Measurements from ENCODE around the gene TYMP. TPM values are rescaled to one million over a fixed set of nuclear protein-coding genes. Genes with fewer than 3 reads are reported as not detected.

TYMP gene
- 3.2 and 12.6 TPM in 2 replicates for total RNA-seq (2014; rRNA removed; shearing (Covaris generic))

- Histone ChIP-seq H3K4me3 (peak within 1 kb of the TSS; percentile 41), H3K4me1 (replicated peaks) (peaks cover 45% of the 10 kb centered on the region), H3K27me3 (replicated peaks) (peaks cover 30% of the 10 kb centered on the region), H3K36me3 (peaks cover 6% of the 10 kb centered on the region; the same call in 1 of the 2 replicates), H3K27ac (no peak within 1 kb of the TSS), H3K9me3 (replicated peaks) (peaks cover 18% of the 10 kb centered on the region)
- DNase-seq (ENCODE audit: low read depth in 1 of 2, low spot score in 2 of 2): peak in 1 of 2 experiments; percentile 65
Measured at GRCh38 chr22:50529897-50530579, at the start of gene TYMP. Gene TYMP (minus strand): TSS chr22:50530012. CDS start chr22:50529709, 303 bp downstream.

- no peak for DNase-seq (ENCODE audit: low read depth in 1 of 2, low spot score in 2 of 2)
- H3K27me3 ChIP-seq (replicated peaks): no peaks in the 10 kb centered on the region
- H3K4me3 ChIP-seq: no peak overlapping the region
- peaks cover 23% of the 10 kb centered on the region for H3K36me3 ChIP-seq
- H3K9me3 ChIP-seq (replicated peaks): no peaks in the 10 kb centered on the region
- peaks cover 9% of the 10 kb centered on the region for H3K4me1 ChIP-seq (replicated peaks)
- no peak overlapping the region for H3K27ac ChIP-seq
Measured at GRCh38 chr22:50578776-50579310, 49.0 kb upstream of the TYMP start.

GRCh38 chr22:50577987-50578775 lies 48.4 kb upstream of the TYMP start, which contains the start of gene CPT1B:
Gene CPT1B (minus strand): TSS chr22:50578427. CDS start chr22:50577915, 512 bp downstream.
- Histone ChIP-seq H3K4me1 (replicated peaks) (peaks cover 6% of the 10 kb centered on the region), H3K27ac (no peak within 1 kb of the TSS), H3K4me3 (no peak within 1 kb of the TSS), H3K36me3 (peaks cover 23% of the 10 kb centered on the region), H3K27me3 (replicated peaks) (no peaks in the 10 kb centered on the region), H3K9me3 (replicated peaks) (no peaks in the 10 kb centered on the region)
- DNase-seq (ENCODE audit: low read depth in 1 of 2, low spot score in 2 of 2): no peak

GRCh38 chr22:50577697-50577986 lies 47.8 kb upstream of the TYMP start:
- H3K9me3 ChIP-seq (replicated peaks): no peaks in the 10 kb centered on the region
- no peak for DNase-seq (ENCODE audit: low read depth in 1 of 2, low spot score in 2 of 2)
- H3K4me1 ChIP-seq (replicated peaks): peaks cover 6% of the 10 kb centered on the region
- no peak overlapping the region for H3K4me3 ChIP-seq
- peaks cover 23% of the 10 kb centered on the region for H3K36me3 ChIP-seq
- no peak overlapping the region for H3K27ac ChIP-seq
- no peaks in the 10 kb centered on the region for H3K27me3 ChIP-seq (replicated peaks)

- DNase-seq (ENCODE audit: low read depth in 1 of 2, low spot score in 2 of 2): no peak
- Histone ChIP-seq H3K36me3 (peaks cover 21% of the 10 kb centered on the region), H3K27ac (no peak overlapping the region), H3K27me3 (replicated peaks) (no peaks in the 10 kb centered on the region), H3K9me3 (replicated peaks) (no peaks in the 10 kb centered on the region), H3K4me3 (no peak overlapping the region), H3K4me1 (replicated peaks) (peaks cover 6% of the 10 kb centered on the region)
Measured at GRCh38 chr22:50576806-50577696, 47.2 kb upstream of the TYMP start.

GRCh38 chr22:50576070-50576469 lies 46.3 kb upstream of the TYMP start:
- H3K4me3 ChIP-seq: no peak overlapping the region
- no peaks in the 10 kb centered on the region for H3K27me3 ChIP-seq (replicated peaks)
- H3K27ac ChIP-seq: no peak overlapping the region
- no peaks in the 10 kb centered on the region for H3K4me1 ChIP-seq (replicated peaks)
- H3K36me3 ChIP-seq: peaks cover 15% of the 10 kb centered on the region
- no peaks in the 10 kb centered on the region for H3K9me3 ChIP-seq (replicated peaks)
- DNase-seq (ENCODE audit: low read depth in 1 of 2, low spot score in 2 of 2): no peak

GRCh38 chr22:50575426-50575941 lies 45.7 kb upstream of the TYMP start:
- Histone ChIP-seq H3K27ac (no peak overlapping the region), H3K4me3 (no peak overlapping the region), H3K27me3 (replicated peaks) (no peaks in the 10 kb centered on the region), H3K36me3 (peaks cover 9% of the 10 kb centered on the region), H3K4me1 (replicated peaks) (no peaks in the 10 kb centered on the region), H3K9me3 (replicated peaks) (no peaks in the 10 kb centered on the region)
- no peak for DNase-seq (ENCODE audit: low read depth in 1 of 2, low spot score in 2 of 2)

- H3K9me3 ChIP-seq (replicated peaks): no peaks in the 10 kb centered on the region
- H3K4me1 ChIP-seq (replicated peaks): no peaks in the 10 kb centered on the region
- no peak overlapping the region for H3K27ac ChIP-seq
- DNase-seq (ENCODE audit: low read depth in 1 of 2, low spot score in 2 of 2): no peak
- H3K27me3 ChIP-seq (replicated peaks): no peaks in the 10 kb centered on the region
- H3K4me3 ChIP-seq: no peak overlapping the region
- H3K36me3 ChIP-seq: no peaks in the 10 kb centered on the region
Measured at GRCh38 chr22:50574383-50574755, 44.6 kb upstream of the TYMP start.

GRCh38 chr22:50573491-50574382 lies 43.9 kb upstream of the TYMP start:
- H3K4me3 ChIP-seq: no peak overlapping the region
- no peaks in the 10 kb centered on the region for H3K36me3 ChIP-seq

GRCh38 chr22:50572965-50573364 lies 43.2 kb upstream of the TYMP start:
- H3K4me3 ChIP-seq: no peak overlapping the region

More at GRCh38 chr22:50573491-50574382, 43.9 kb upstream of the TYMP start:
- H3K27ac ChIP-seq: no peak overlapping the region
- H3K27me3 ChIP-seq (replicated peaks): no peaks in the 10 kb centered on the region
- no peaks in the 10 kb centered on the region for H3K4me1 ChIP-seq (replicated peaks)
- no peak for DNase-seq (ENCODE audit: low read depth in 1 of 2, low spot score in 2 of 2)
- H3K9me3 ChIP-seq (replicated peaks): no peaks in the 10 kb centered on the region

GRCh38 chr22:50571264-50572175 lies 41.7 kb upstream of the TYMP start:
- no peaks in the 10 kb centered on the region for H3K27me3 ChIP-seq (replicated peaks)
- no peaks in the 10 kb centered on the region for H3K4me1 ChIP-seq (replicated peaks)
- no peak for DNase-seq (ENCODE audit: low read depth in 1 of 2, low spot score in 2 of 2)
- H3K4me3 ChIP-seq: no peak overlapping the region
- no peaks in the 10 kb centered on the region for H3K9me3 ChIP-seq (replicated peaks)
- no peaks in the 10 kb centered on the region for H3K36me3 ChIP-seq
- no peak overlapping the region for H3K27ac ChIP-seq

More at GRCh38 chr22:50572965-50573364, 43.2 kb upstream of the TYMP start:
- Histone ChIP-seq H3K4me1 (replicated peaks) (no peaks in the 10 kb centered on the region), H3K9me3 (replicated peaks) (no peaks in the 10 kb centered on the region), H3K27ac (no peak overlapping the region), H3K36me3 (no peaks in the 10 kb centered on the region), H3K27me3 (replicated peaks) (no peaks in the 10 kb centered on the region)
- no peak for DNase-seq (ENCODE audit: low read depth in 1 of 2, low spot score in 2 of 2)

- no peaks in the 10 kb centered on the region for H3K36me3 ChIP-seq
- H3K27me3 ChIP-seq (replicated peaks): no peaks in the 10 kb centered on the region
- DNase-seq (ENCODE audit: low read depth in 1 of 2, low spot score in 2 of 2): no peak
Measured at GRCh38 chr22:50570861-50571260, 41.0 kb upstream of the TYMP start.

More at GRCh38 chr22:50570861-50571260, 41.0 kb upstream of the TYMP start:
- Histone ChIP-seq H3K4me3 (no peak overlapping the region), H3K27ac (no peak overlapping the region), H3K9me3 (replicated peaks) (no peaks in the 10 kb centered on the region), H3K4me1 (replicated peaks) (no peaks in the 10 kb centered on the region)
